HUES6 (cell line): Measurements from ENCODE around the gene FABP1.

Experiments
- H3K27ac ChIP-seq: 2 replicates; pipeline ENCODE4 v1.7.0; 2013; ENCODE audit warnings: low read depth, mild to moderate bottlenecking, low read length, inconsistent platforms
- H3K27me3 ChIP-seq: 2 replicates; pipeline ENCODE4 v1.6.1; 2013; ENCODE audit warnings: low read length; ENCODE audit not compliant: control insufficient read depth, insufficient read depth
- H3K36me3 ChIP-seq: 2 replicates; pipeline ENCODE4 v1.6.1; 2013; ENCODE audit warnings: low read length; ENCODE audit not compliant: control insufficient read depth, insufficient read depth
- H3K4me1 ChIP-seq: 2 replicates; pipeline ENCODE4 v1.6.1; 2013; ENCODE audit warnings: low read length; ENCODE audit not compliant: control insufficient read depth, insufficient read depth
- H3K4me3 ChIP-seq: 2 replicates; pipeline ENCODE4 v1.5.1; 2013; ENCODE audit warnings: low read depth, low read length
- H3K9ac ChIP-seq: one replicate; pipeline ENCODE4 v1.6.1; 2013; ENCODE audit warnings: mild to moderate bottlenecking, low read length
- H3K9me3 ChIP-seq: 2 replicates; pipeline ENCODE4 v1.6.1; 2013; ENCODE audit warnings: low read depth, low read length; ENCODE audit not compliant: control insufficient read depth, insufficient read depth

The FABP1 gene

GRCh38 chr2:88160517-88160916 is 32.7 kb upstream of the FABP1 start:
- H3K36me3 ChIP-seq = no peaks in the 10 kb centered on the region
- H3K9ac ChIP-seq = no peak overlapping the region
- no peaks in the 10 kb centered on the region for H3K9me3 ChIP-seq
- H3K4me1 ChIP-seq = no peaks in the 10 kb centered on the region
- no peak overlapping the region for H3K4me3 ChIP-seq
- no peaks in the 10 kb centered on the region for H3K27me3 ChIP-seq
- no peak overlapping the region for H3K27ac ChIP-seq

DNA sequence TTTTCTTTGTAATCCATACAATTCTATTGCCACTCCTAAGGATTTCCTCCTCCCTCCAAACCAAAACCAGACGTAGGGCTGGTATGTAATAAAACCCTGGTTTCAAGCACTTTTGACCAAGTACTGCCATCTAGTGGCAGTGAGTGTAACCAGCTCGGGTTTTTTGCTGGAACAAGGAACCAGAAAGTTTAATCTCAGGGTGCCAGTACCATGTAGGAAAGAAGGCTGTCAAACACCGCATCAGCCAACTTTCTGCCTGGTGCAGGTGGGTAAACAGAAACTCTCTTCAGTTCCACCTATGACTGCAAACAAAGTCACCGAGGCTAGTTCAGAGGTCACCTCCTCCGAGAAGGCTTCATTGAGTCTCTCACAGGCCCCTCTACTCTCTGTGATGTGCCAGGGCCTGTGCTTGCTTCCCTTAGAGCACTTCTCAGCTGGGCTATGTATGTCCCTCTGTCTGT is 32.1 kb upstream of the FABP1 start:
- H3K27me3 ChIP-seq = no peaks in the 10 kb centered on the region
- no peaks in the 10 kb centered on the region for H3K36me3 ChIP-seq
- no peak overlapping the region for H3K4me3 ChIP-seq
- H3K27ac ChIP-seq = no peak overlapping the region
- H3K9me3 ChIP-seq = no peaks in the 10 kb centered on the region
- H3K9ac ChIP-seq = no peak overlapping the region
- H3K4me1 ChIP-seq = no peaks in the 10 kb centered on the region

- Histone ChIP-seq H3K9me3 (no peaks in the 10 kb centered on the region), H3K4me1 (no peaks in the 10 kb centered on the region), H3K36me3 (no peaks in the 10 kb centered on the region), H3K27me3 (no peaks in the 10 kb centered on the region), H3K4me3 (no peak overlapping the region), H3K9ac (no peak overlapping the region), H3K27ac (no peak overlapping the region)
These were observed 31.6 kb upstream of the FABP1 start for GRCh38 chr2:88159481-88159880.

DNA sequence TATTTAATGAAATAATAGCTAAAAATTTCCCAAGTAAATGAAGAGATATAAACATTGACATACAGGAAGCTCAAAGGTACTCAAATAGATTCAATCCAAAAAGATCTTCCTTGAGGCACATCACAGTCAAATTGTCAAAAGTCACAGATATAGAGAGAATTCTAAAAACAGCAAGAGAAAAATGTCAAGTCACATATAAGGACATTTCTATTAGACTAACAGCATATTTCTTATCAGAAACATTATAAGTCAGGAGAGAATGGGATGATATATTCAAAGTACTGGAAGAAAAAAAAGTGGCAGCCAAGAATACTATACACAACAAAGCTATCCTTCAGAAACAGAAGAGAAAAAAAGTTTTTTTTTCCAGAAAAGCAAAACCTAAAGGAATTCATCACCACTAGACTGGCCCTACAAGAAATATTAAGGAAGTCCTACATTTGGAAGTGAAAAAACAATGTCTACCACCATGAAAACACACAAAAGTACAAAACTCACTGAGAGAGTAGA is 21.1 kb upstream of the FABP1 start:
- Histone ChIP-seq H3K27me3 (no peaks in the 10 kb centered on the region), H3K9ac (no peak overlapping the region), H3K4me1 (no peaks in the 10 kb centered on the region)

GRCh38 chr2:88147145-88147544 is 19.3 kb upstream of the FABP1 start:
- Histone ChIP-seq H3K27ac (no peak overlapping the region), H3K4me1 (no peaks in the 10 kb centered on the region), H3K9ac (no peak overlapping the region), H3K36me3 (no peaks in the 10 kb centered on the region), H3K27me3 (no peaks in the 10 kb centered on the region), H3K4me3 (no peak overlapping the region), H3K9me3 (peaks cover 12% of the 10 kb centered on the region; the same call in 1 of the 2 replicates)

More for the DNA sequence above, 21.1 kb upstream of the FABP1 start:
- Histone ChIP-seq H3K36me3 (no peaks in the 10 kb centered on the region), H3K4me3 (no peak overlapping the region), H3K9me3 (peaks cover 17% of the 10 kb centered on the region; the same call in 1 of the 2 replicates), H3K27ac (no peak overlapping the region)

- no peak overlapping the region for H3K4me3 ChIP-seq
- no peaks in the 10 kb centered on the region for H3K4me1 ChIP-seq
- H3K9me3 ChIP-seq = peaks cover 12% of the 10 kb centered on the region; the same call in 1 of the 2 replicates
- H3K27me3 ChIP-seq = no peaks in the 10 kb centered on the region
- no peak overlapping the region for H3K9ac ChIP-seq
- no peaks in the 10 kb centered on the region for H3K36me3 ChIP-seq
- H3K27ac ChIP-seq = no peak overlapping the region
These were observed 18.7 kb upstream of the FABP1 start for GRCh38 chr2:88146590-88146989.

DNA sequence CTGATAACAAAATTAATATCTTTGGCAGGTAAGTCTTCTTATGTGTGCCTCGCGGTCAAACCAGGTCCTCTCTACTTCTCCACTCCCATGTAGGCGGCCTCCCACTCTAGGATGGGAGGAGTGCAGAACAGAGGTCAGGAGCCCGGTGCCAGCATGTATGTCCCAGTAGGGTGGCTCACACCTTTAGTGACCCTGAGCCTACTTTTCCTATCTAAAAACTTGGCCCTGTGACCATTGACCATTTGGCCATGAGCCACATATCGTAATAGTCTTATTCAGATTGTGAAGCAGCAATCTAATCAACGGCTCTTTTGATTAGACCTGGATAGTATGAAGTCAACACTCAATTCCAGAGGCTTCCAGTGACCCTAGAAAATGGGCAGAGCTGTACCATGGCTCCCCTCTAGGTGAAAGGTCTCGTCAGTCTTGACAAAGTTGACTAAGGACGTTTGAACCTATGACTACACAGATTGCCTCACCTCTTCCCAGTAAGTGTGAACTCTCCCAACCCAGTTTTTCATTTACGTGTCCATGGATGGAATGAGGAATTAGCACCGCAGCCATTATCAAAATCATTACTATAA is 17.1 kb upstream of the FABP1 start:
- Histone ChIP-seq H3K27ac (no peak overlapping the region), H3K27me3 (no peaks in the 10 kb centered on the region), H3K4me1 (no peaks in the 10 kb centered on the region), H3K36me3 (no peaks in the 10 kb centered on the region), H3K9me3 (peaks cover 12% of the 10 kb centered on the region; the same call in 1 of the 2 replicates), H3K9ac (no peak overlapping the region), H3K4me3 (no peak overlapping the region)

GRCh38 chr2:88144271-88144670 is 16.4 kb upstream of the FABP1 start:
- Histone ChIP-seq H3K9ac (no peak overlapping the region), H3K4me3 (no peak overlapping the region)

DNA sequence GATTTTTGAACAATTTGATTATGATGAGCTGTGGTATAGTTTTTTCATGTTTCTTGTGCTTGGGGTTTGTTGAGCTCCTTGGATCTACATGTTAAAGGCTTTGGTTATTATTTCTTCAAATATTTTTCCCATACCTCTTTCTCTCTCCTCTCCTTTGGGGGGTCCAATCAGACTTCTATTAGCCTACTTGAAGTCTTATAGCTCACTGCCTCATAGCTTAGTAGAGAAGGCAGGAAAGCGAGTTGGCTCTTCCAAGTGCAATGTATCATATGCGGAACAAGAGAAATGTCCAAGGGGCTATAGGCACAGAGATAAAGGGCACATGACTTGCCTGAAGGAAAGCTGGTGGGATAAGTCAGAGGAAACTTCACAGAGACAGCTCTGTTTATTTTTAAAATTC is 14.1 kb upstream of the FABP1 start:
- Histone ChIP-seq H3K27ac (no peak overlapping the region), H3K9me3 (no peaks in the 10 kb centered on the region), H3K9ac (no peak overlapping the region), H3K27me3 (0 out of 2 replicates have a peak, but pooled peaks cover 3% of the 10 kb centered on the region), H3K4me3 (no peak overlapping the region), H3K36me3 (no peaks in the 10 kb centered on the region), H3K4me1 (no peaks in the 10 kb centered on the region)

More at GRCh38 chr2:88144271-88144670, 16.4 kb upstream of the FABP1 start:
- Histone ChIP-seq H3K36me3 (no peaks in the 10 kb centered on the region), H3K27ac (no peak overlapping the region), H3K27me3 (0 out of 2 replicates have a peak, but pooled peaks cover under 1% of the 10 kb centered on the region), H3K4me1 (no peaks in the 10 kb centered on the region), H3K9me3 (peaks cover 9% of the 10 kb centered on the region; the same call in 1 of the 2 replicates)

GRCh38 chr2:88139804-88140203 is 11.9 kb upstream of the FABP1 start:
- Histone ChIP-seq H3K36me3 (no peaks in the 10 kb centered on the region), H3K27me3 (peaks cover 12% of the 10 kb centered on the region; the same call in 1 of the 2 replicates), H3K27ac (no peak overlapping the region), H3K9ac (no peak overlapping the region), H3K4me3 (no peak overlapping the region), H3K9me3 (no peaks in the 10 kb centered on the region), H3K4me1 (no peaks in the 10 kb centered on the region)

DNA sequence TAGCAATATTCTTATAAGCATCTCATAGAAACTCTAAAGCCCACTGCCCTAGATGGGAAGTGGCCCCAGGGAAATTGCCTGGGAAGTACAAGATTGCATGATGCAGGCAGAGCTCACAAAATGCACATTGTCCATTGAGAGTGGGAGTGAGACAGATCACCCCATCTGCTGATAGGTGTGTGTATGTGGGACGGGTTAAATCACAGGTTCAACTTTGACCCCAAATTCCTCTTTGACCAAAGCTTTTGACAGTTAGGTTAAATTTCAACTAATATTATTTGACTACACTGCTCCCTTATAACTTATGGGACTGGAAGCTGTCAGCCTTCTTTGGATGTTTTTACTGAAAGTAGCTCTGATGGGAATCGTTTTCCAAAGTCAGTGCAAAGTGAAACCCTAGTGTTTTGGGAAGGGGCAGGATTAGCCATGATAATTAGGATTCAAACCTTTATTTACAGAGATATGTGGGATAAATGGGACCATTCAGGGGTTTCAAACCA is 11.4 kb upstream of the FABP1 start:
- H3K9ac ChIP-seq = no peak overlapping the region
- H3K36me3 ChIP-seq = no peaks in the 10 kb centered on the region
- no peaks in the 10 kb centered on the region for H3K4me1 ChIP-seq
- H3K9me3 ChIP-seq = no peaks in the 10 kb centered on the region
- H3K4me3 ChIP-seq = no peak overlapping the region
- peaks cover 12% of the 10 kb centered on the region; the same call in 1 of the 2 replicates for H3K27me3 ChIP-seq
- H3K27ac ChIP-seq = no peak overlapping the region
